Spinal cord (tissue), 10 donors: ENCODE data around the gene MYO1D. TPM values are rescaled to one million over a fixed set of nuclear protein-coding genes. Genes with fewer than 3 reads are reported as not detected.
A peak's percentile ranks its signal among the peaks of the same experiment; 100 is the strongest.

Experiments used
- DNase-seq, 6 donors: peaks; one replicate each; pipeline versions ENCODE4 v3.0.0 to v3.0.0-alpha.2; 2013 to 2015; ENCODE audit warnings: low spot score in 6 of 6, low read depth in 4 of 6
- H3K27ac ChIP-seq: one replicate; pipeline ENCODE4 v1.5.1; 2013; ENCODE audit warnings: low read depth, low read length, control low read depth
- H3K27me3 ChIP-seq: one replicate; pipeline ENCODE4 v1.6.1; 2013; ENCODE audit warnings: low read length; ENCODE audit not compliant: control insufficient read depth, insufficient read depth
- H3K36me3 ChIP-seq: one replicate; pipeline ENCODE4 v1.6.1; 2013; ENCODE audit warnings: low read length; ENCODE audit not compliant: control insufficient read depth, insufficient read depth
- H3K4me1 ChIP-seq: one replicate; pipeline ENCODE4 v1.6.1; 2013; ENCODE audit warnings: low read length; ENCODE audit not compliant: control insufficient read depth, insufficient read depth
- H3K4me3 ChIP-seq: one replicate; pipeline ENCODE4 v1.5.1; 2013; ENCODE audit warnings: low read depth, low read length, control low read depth
- H3K9me3 ChIP-seq: one replicate; pipeline ENCODE4 v1.6.1; 2013; ENCODE audit warnings: low read length; ENCODE audit not compliant: control insufficient read depth, insufficient read depth
- WGBS: methylation state at CpG from one replicate; pipeline ENCODE4 v1.1.5; 2013; ENCODE audit warnings: missing lambda C conversion rate; ENCODE audit not compliant: insufficient coverage; 5-methylcytosine and 5-hydroxymethylcytosine counted together
- polyA plus RNA-seq, 2 donors: library from polyadenylated mRNA; unstranded; fragments of 120-200 nt; gene quantifications; one replicate each; pipeline ENCODE4 v1.2.1, GENCODE V29; 2013; ENCODE audit not compliant: insufficient read length in 2 of 2
- total RNA-seq, 2 donors: library from RNA; depleted of rRNA in 1 of 2; stranded (reverse); fragments of 120-200 nt in 1 of 2; fragments of >200 nt in 1 of 2; gene quantifications; one replicate each; pipeline versions ENCODE4 v1.2.3 to v1.2.4, GENCODE V29; 2013 to 2014
- donor health status: healthy.

The MYO1D gene
- total and polyA plus RNA-seq, 4 donors = 5.0 to 29.1 (median 9.2) TPM

GRCh38 chr17:32523017-32523680, 353.8 kb downstream of the MYO1D start:
- Histone ChIP-seq H3K9me3 (no peaks in the 10 kb centered on the region), H3K36me3 (no peaks in the 10 kb centered on the region), H3K27ac (no peak overlapping the region), H3K4me1 (peaks cover 34% of the 10 kb centered on the region), H3K27me3 (no peaks in the 10 kb centered on the region), H3K4me3 (no peak overlapping the region)
- DNase-seq = peak in 1 of 6 donors; percentile 28
- WGBS = 85% methylated on average over 4 of the region's 11 CpGs

- H3K4me1 ChIP-seq = peaks cover 36% of the 10 kb centered on the region
- DNase-seq = peak in 2 of 6 donors; percentile 34
- H3K27me3 ChIP-seq = no peaks in the 10 kb centered on the region
- H3K36me3 ChIP-seq = no peaks in the 10 kb centered on the region
- H3K4me3 ChIP-seq = no peak overlapping the region
- 60% methylated on average over 1 of the region's 9 CpGs for WGBS
- H3K9me3 ChIP-seq = no peaks in the 10 kb centered on the region
- peak overlapping the region; percentile 70 for H3K27ac ChIP-seq
Observed at GRCh38 chr17:32520737-32521404, 356.1 kb downstream of the MYO1D start.

- DNase-seq = peak in 2 of 6 donors; percentile 78 to 90
- 28% methylated on average over 17 of the region's 17 CpGs for WGBS
- H3K4me3 ChIP-seq = peak overlapping the region; percentile 28
- H3K36me3 ChIP-seq = no peaks in the 10 kb centered on the region
- H3K4me1 ChIP-seq = peaks cover 31% of the 10 kb centered on the region
- no peaks in the 10 kb centered on the region for H3K9me3 ChIP-seq
- H3K27ac ChIP-seq = peak overlapping the region; percentile 70
- H3K27me3 ChIP-seq = no peaks in the 10 kb centered on the region
Observed at GRCh38 chr17:32520104-32520701, 356.7 kb downstream of the MYO1D start.

- peaks cover 34% of the 10 kb centered on the region for H3K4me1 ChIP-seq
- WGBS = under 1% methylated on average over 55 of the region's 61 CpGs
Observed at GRCh38 chr17:32519228-32520103, 357.5 kb downstream of the MYO1D start.

GRCh38 chr17:32518646-32519227, 358.2 kb downstream of the MYO1D start:
- DNase-seq = peak in 2 of 6 donors; percentile 57 to 85
- Histone ChIP-seq H3K4me1 (peaks cover 34% of the 10 kb centered on the region), H3K27ac (peak overlapping the region; percentile 54), H3K4me3 (peak overlapping the region; percentile 28), H3K9me3 (no peaks in the 10 kb centered on the region), H3K27me3 (no peaks in the 10 kb centered on the region), H3K36me3 (no peaks in the 10 kb centered on the region)
- WGBS = 23% methylated on average over 25 of the region's 31 CpGs

More at GRCh38 chr17:32519228-32520103, 357.5 kb downstream of the MYO1D start:
- Histone ChIP-seq H3K9me3 (no peaks in the 10 kb centered on the region), H3K27ac (peak overlapping the region; percentile 70), H3K4me3 (peak overlapping the region; percentile 28), H3K27me3 (no peaks in the 10 kb centered on the region), H3K36me3 (no peaks in the 10 kb centered on the region)
- DNase-seq = peak in 4 of 6 donors; percentile 79 to 98 (median 89)

- Histone ChIP-seq H3K27ac (no peak overlapping the region), H3K4me3 (no peak overlapping the region)
Observed at GRCh38 chr17:32517982-32518381, 358.9 kb downstream of the MYO1D start.

GRCh38 chr17:32516940-32517701, 359.8 kb downstream of the MYO1D start:
- no peak overlapping the region for H3K27ac ChIP-seq
- no peaks in the 10 kb centered on the region for H3K36me3 ChIP-seq
- H3K9me3 ChIP-seq = no peaks in the 10 kb centered on the region
- 18% methylated on average over 8 of the region's 12 CpGs for WGBS
- H3K4me1 ChIP-seq = peaks cover 34% of the 10 kb centered on the region
- no peaks in the 10 kb centered on the region for H3K27me3 ChIP-seq
- H3K4me3 ChIP-seq = no peak overlapping the region
- peak in 2 of 6 donors; percentile 44 to 84 for DNase-seq

More at GRCh38 chr17:32517982-32518381, 358.9 kb downstream of the MYO1D start:
- peak in 1 of 6 donors; percentile 64 for DNase-seq
- H3K4me1 ChIP-seq = peaks cover 34% of the 10 kb centered on the region
- H3K36me3 ChIP-seq = no peaks in the 10 kb centered on the region
- no peaks in the 10 kb centered on the region for H3K9me3 ChIP-seq
- H3K27me3 ChIP-seq = no peaks in the 10 kb centered on the region
- WGBS = 94% methylated on average over 4 of the region's 7 CpGs

GRCh38 chr17:32516450-32516849, 360.5 kb downstream of the MYO1D start:
- Histone ChIP-seq H3K36me3 (no peaks in the 10 kb centered on the region), H3K27ac (no peak overlapping the region), H3K9me3 (no peaks in the 10 kb centered on the region), H3K4me1 (peaks cover 34% of the 10 kb centered on the region), H3K4me3 (no peak overlapping the region), H3K27me3 (no peaks in the 10 kb centered on the region)
- WGBS = 10% methylated on average over 2 of the region's 2 CpGs
- DNase-seq = peak in 2 of 6 donors; percentile 63 to 86
